DOHH2 (cell line): Measurements from ENCODE around the gene RPL15.
"Not testable (repeated sequence)": the region's sequence is repeated elsewhere in the genome, so short reads cannot be mapped to it uniquely, and the experiment has no call there.

Source experiments
- H3F3A ChIP-seq: fragments of 200-600 bp; sonication (generic), shearing (Covaris generic); 2 replicates; pipeline ENCODE4 v1.6.0; 2016; ENCODE audit warnings: antibody characterized with exemption, mild to moderate bottlenecking; ENCODE audit not compliant: control insufficient read depth, insufficient read depth
- H3K27ac ChIP-seq: fragments of 200-600 bp; sonication (generic); 2 replicates; pipeline ENCODE4 v1.5.1; 2014; ENCODE audit warnings: low read depth, mild to moderate bottlenecking, low read length, moderate library complexity
- H3K27me3 ChIP-seq: fragments of 200-600 bp; sonication (generic); 2 replicates; pipeline ENCODE4 v1.6.1; 2014; ENCODE audit warnings: mild to moderate bottlenecking, low read length, mixed read lengths; ENCODE audit not compliant: control insufficient read depth
- H3K36me3 ChIP-seq: fragments of 200-600 bp; sonication (generic); 2 replicates; pipeline ENCODE4 v1.6.1; 2014; ENCODE audit warnings: mild to moderate bottlenecking, low read length, moderate library complexity, mixed read lengths; ENCODE audit not compliant: control insufficient read depth
- H3K4me1 ChIP-seq: fragments of 200-600 bp; sonication (generic); 2 replicates; pipeline ENCODE4 v1.6.1; 2014; ENCODE audit warnings: mild to moderate bottlenecking, low read length, mixed read lengths; ENCODE audit not compliant: control insufficient read depth
- H3K4me2 ChIP-seq: fragments of 200-600 bp; sonication (generic); 2 replicates; pipeline ENCODE4 v1.6.0; 2014; ENCODE audit warnings: mild to moderate bottlenecking, low read length, moderate library complexity
- H3K4me3 ChIP-seq: fragments of 200-600 bp; sonication (generic); 2 replicates; pipeline ENCODE4 v1.5.1; 2014; ENCODE audit warnings: mild to moderate bottlenecking, low read length, mixed read lengths
- H3K79me2 ChIP-seq: fragments of 200-600 bp; sonication (generic); 2 replicates; pipeline ENCODE4 v1.6.1; 2014; ENCODE audit warnings: mild to moderate bottlenecking, low read length, mixed read lengths; ENCODE audit not compliant: control insufficient read depth
- H3K9me2 ChIP-seq: fragments of 200-600 bp; sonication (generic); replicated peaks from 2 replicates; pipeline ENCODE4 v1.6.1; 2014; ENCODE audit warnings: mild to moderate bottlenecking, low read length, mixed read lengths; ENCODE audit not compliant: control insufficient read depth
- H3K9me3 ChIP-seq: fragments of 200-600 bp; sonication (generic); 2 replicates; pipeline ENCODE4 v1.6.1; 2014; ENCODE audit warnings: antibody characterized with exemption, low read length, mixed read lengths; ENCODE audit not compliant: control insufficient read depth, insufficient read depth
- H4K20me1 ChIP-seq: fragments of 200-600 bp; sonication (generic); 2 replicates; pipeline ENCODE4 v1.6.0; 2014; ENCODE audit warnings: low read depth, mild to moderate bottlenecking, antibody characterized with exemption, low read length, moderate library complexity; ENCODE audit not compliant: control insufficient read depth, insufficient read depth
- CTCF ChIP-seq: fragments of 200-600 bp; sonication (generic); IDR thresholded peaks from one replicate; pipeline ENCODE4 v1.5.1; 2014; ENCODE audit warnings: antibody characterized with exemption, mild to moderate bottlenecking, low read depth, low read length; ENCODE audit not compliant: poor library complexity, severe bottlenecking
- EZH2phosphoT487 ChIP-seq: fragments of 200-600 bp; sonication (generic); IDR thresholded peaks from 2 replicates; pipeline ENCODE4 v1.6.1; 2017; ENCODE audit warnings: borderline replicate concordance, mild to moderate bottlenecking, antibody characterized with exemption, low read length, moderate library complexity, mixed read lengths

Gene RPL15

GRCh38 chr3:23916152-23916885, 613 bp upstream of the RPL15 start:
- Histone ChIP-seq H3K27ac (no peak overlapping the region), H3K4me1 (peaks cover 41% of the 10 kb centered on the region), H3K4me3 (peak overlapping the region; percentile 84), H3F3A (peaks cover 33% of the 10 kb centered on the region), H3K36me3 (peaks cover 43% of the 10 kb centered on the region), H3K9me3 (no peaks in the 10 kb centered on the region), H4K20me1 (peaks cover 14% of the 10 kb centered on the region), H3K27me3 (no peaks in the 10 kb centered on the region), H3K9me2 (no peaks in the 10 kb centered on the region), H3K79me2 (peaks cover 50% of the 10 kb centered on the region), H3K4me2 (peak overlapping the region; percentile 69)
- TF ChIP-seq EZH2phosphoT487 = no peak
- TF ChIP-seq CTCF = peak; percentile 4

DNA sequence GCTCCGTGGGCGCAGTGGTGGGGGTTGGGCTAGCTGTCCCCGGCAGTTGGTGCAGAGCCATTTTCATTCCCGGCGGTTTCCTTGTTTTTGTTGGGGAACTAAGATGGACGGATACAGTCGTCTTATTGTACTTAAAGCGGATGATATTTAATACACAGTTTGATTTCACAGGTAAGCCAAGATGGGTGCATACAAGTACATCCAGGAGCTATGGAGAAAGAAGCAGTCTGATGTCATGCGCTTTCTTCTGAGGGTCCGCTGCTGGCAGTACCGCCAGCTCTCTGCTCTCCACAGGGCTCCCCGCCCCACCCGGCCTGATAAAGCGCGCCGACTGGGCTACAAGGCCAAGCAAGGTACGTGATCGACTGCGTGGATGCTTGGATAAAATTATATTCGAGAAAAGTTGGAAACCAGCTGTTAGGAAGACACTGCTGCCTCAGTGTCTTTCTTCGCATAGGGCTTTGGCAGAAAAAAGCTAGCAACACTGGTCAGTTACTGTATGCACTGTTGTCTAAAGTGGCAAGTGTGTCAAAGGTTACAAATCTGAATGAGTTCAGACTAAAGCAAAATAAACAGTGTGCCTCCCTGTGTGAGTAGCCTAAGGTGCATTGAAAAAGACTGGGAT, 859 bp downstream of the RPL15 start:
- peaks cover 50% of the 10 kb centered on the region for H3K79me2 ChIP-seq
- H3K9me3 ChIP-seq, H3K9me2 ChIP-seq, H3K27me3 ChIP-seq: not testable (repeated sequence)
- peak overlapping the region; percentile 92 for H3K4me2 ChIP-seq
- peak overlapping the region; percentile 84 for H3K4me3 ChIP-seq
- peaks cover 45% of the 10 kb centered on the region for H3K36me3 ChIP-seq
- H3K4me1 ChIP-seq = peaks cover 41% of the 10 kb centered on the region
- peaks cover 14% of the 10 kb centered on the region for H4K20me1 ChIP-seq
- H3F3A ChIP-seq = peaks cover 42% of the 10 kb centered on the region
- H3K27ac ChIP-seq = peak overlapping the region; percentile 74

GRCh38 chr3:23918331-23918730, 1.4 kb downstream of the RPL15 start:
- Histone ChIP-seq H3K36me3 (peaks cover 45% of the 10 kb centered on the region), H3K79me2 (peaks cover 50% of the 10 kb centered on the region), H4K20me1 (peaks cover 14% of the 10 kb centered on the region), H3F3A (peaks cover 45% of the 10 kb centered on the region), H3K4me3 (peak overlapping the region; percentile 84), H3K27ac (peak overlapping the region; percentile 74), H3K4me2 (peak overlapping the region; percentile 92), H3K4me1 (peaks cover 41% of the 10 kb centered on the region)
- H3K9me3 ChIP-seq, H3K27me3 ChIP-seq, H3K9me2 ChIP-seq: not testable (repeated sequence)

DNA sequence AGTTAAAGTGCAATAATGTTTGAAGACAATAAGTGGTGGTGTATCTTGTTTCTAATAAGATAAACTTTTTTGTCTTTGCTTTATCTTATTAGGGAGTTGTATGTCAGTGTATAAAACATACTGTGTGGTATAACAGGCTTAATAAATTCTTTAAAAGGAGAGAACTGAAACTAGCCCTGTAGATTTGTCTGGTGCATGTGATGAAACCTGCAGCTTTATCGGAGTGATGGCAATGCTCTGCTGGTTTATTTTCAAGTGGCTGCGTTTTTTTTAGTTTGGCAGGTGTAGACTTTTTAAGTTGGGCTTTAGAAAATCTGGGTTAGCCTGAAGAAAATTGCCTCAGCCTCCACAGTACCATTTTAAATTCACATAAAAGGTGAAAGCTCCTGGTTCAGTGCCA, 2.7 kb downstream of the RPL15 start:
- no peaks in the 10 kb centered on the region for H3K9me3 ChIP-seq
- peak overlapping the region; percentile 92 for H3K4me2 ChIP-seq
- H3K27ac ChIP-seq = peak overlapping the region; percentile 11; the same call in 1 of the 2 replicates
- no peaks in the 10 kb centered on the region for H3K9me2 ChIP-seq
- H3K27me3 ChIP-seq = no peaks in the 10 kb centered on the region
- peaks cover 41% of the 10 kb centered on the region for H3K79me2 ChIP-seq
- peaks cover 14% of the 10 kb centered on the region for H4K20me1 ChIP-seq
- peaks cover 45% of the 10 kb centered on the region for H3K36me3 ChIP-seq
- H3K4me1 ChIP-seq = peaks cover 32% of the 10 kb centered on the region
- H3F3A ChIP-seq = peaks cover 51% of the 10 kb centered on the region
- no peak for TF ChIP-seq EZH2phosphoT487
- H3K4me3 ChIP-seq = peak overlapping the region; percentile 21; the same call in 1 of the 2 replicates
